ENCODE results near the gene HSP90AB1.

GRCh38 chr6:44250718-44251123 lies 3.8 kb downstream of the HSP90AB1 start:
- TF ChIP-seq CREB1 (IDR thresholded peaks at IDR 0.05) (no peak), CREB1 (CRISPR knock-in tag; IDR thresholded peaks at IDR 0.05) (no peak; the same call in 1 of the 2 replicates), POLR2A (conservative IDR thresholded peaks at IDR 0.05) (peak; percentile 24; the same call in 1 of the 2 replicates), CTCF (IDR thresholded peaks at IDR 0.05 in 2 of 3, conservative IDR thresholded peaks at IDR 0.05 in 1 of 3; ENCODE audit: insufficient read depth in 2 of 3, low read depth in 1 of 3, low read length in 3 of 3) (no peak), IRF9 (tag; IDR thresholded peaks at IDR 0.05) (no peak), ZBTB43 (CRISPR knock-in tag; IDR thresholded peaks at IDR 0.05) (no peak), RAD21 (CRISPR knock-in tag; conservative IDR thresholded peaks at IDR 0.05 in 1 of 2, IDR thresholded peaks at IDR 0.05 in 1 of 2) (no peak), RBM39 (optimal IDR thresholded peaks at IDR 0.05; ENCODE audit: low read depth, low read length) (no peak), HMGXB4 (CRISPR knock-in tag; IDR thresholded peaks at IDR 0.05) (no peak; the same call in 1 of the 2 replicates), ZNF274 (IDR thresholded peaks at IDR 0.05; ENCODE audit: borderline replicate concordance, low read depth, low read length) (no peak), POLR2AphosphoS5 (IDR thresholded peaks at IDR 0.05; ENCODE audit: control insufficient read depth, insufficient read depth, low read depth, low read length) (peak; percentile 65), KAT2B (IDR thresholded peaks at IDR 0.05; ENCODE audit: low read depth, low read length) (no peak)

All from K562 (cell line).